Smooth muscle cell (in vitro differentiated cells): ENCODE data around the gene MCL1. TPM values are rescaled to one million over a fixed set of nuclear protein-coding genes. Genes with fewer than 3 reads are reported as not detected.

Experiments used
- DNase-seq: peaks from one replicate; lab custom pipeline; 2025; ENCODE audit not compliant: unreplicated experiment; lab: John Stamatoyannopoulos, UW
- H2AFZ ChIP-seq: fragments of 200-600 bp; sonication (generic); 2 replicates; pipeline ENCODE4 v1.6.0; 2016; ENCODE audit warnings: antibody characterized with exemption, low read depth, mild to moderate bottlenecking
- H3F3A ChIP-seq: fragments of 200-600 bp; sonication (generic); 2 replicates; pipeline ENCODE4 v1.6.0; 2017; ENCODE audit warnings: antibody characterized with exemption, low read depth
- H3K27ac ChIP-seq: fragments of 200-600 bp; sonication (generic); 2 replicates; pipeline ENCODE4 v1.5.1; 2016; ENCODE audit warnings: low read depth, mild to moderate bottlenecking
- H3K27me3 ChIP-seq: fragments of 200-600 bp; sonication (generic); 2 replicates; pipeline ENCODE4 v1.6.1; 2016; ENCODE audit warnings: low read depth, mild to moderate bottlenecking
- H3K36me3 ChIP-seq: fragments of 200-600 bp; sonication (generic); 2 replicates; pipeline ENCODE4 v1.5.1; 2016; ENCODE audit warnings: low read depth
- H3K4me1 ChIP-seq: fragments of 200-600 bp; sonication (generic); 2 replicates; pipeline ENCODE4 v1.5.1; 2016; ENCODE audit warnings: low read depth
- H3K4me2 ChIP-seq: fragments of 200-600 bp; sonication (generic); 2 replicates; pipeline ENCODE4 v1.6.0; 2016; ENCODE audit warnings: mild to moderate bottlenecking
- H3K4me3 ChIP-seq: fragments of 200-600 bp; sonication (generic); 2 replicates; pipeline ENCODE4 v1.5.1; 2016; ENCODE audit warnings: mild to moderate bottlenecking
- H3K79me2 ChIP-seq: fragments of 200-600 bp; sonication (generic); 2 replicates; pipeline ENCODE4 v1.6.0; 2016; ENCODE audit warnings: low read depth, mild to moderate bottlenecking
- H3K9ac ChIP-seq: fragments of 200-600 bp; sonication (generic); 2 replicates; pipeline ENCODE4 v1.6.0; 2016; ENCODE audit warnings: low read depth
- H3K9me3 ChIP-seq: fragments of 200-600 bp; sonication (generic); replicated peaks from 2 replicates; pipeline ENCODE4 v1.5.1; 2016; ENCODE audit warnings: low read depth
- H4K20me1 ChIP-seq: fragments of 200-600 bp; sonication (generic); 2 replicates; pipeline ENCODE4 v1.6.0; 2016; ENCODE audit warnings: low read depth
- CTCF ChIP-seq: fragments of 200-600 bp; sonication (generic); IDR thresholded peaks from 2 replicates; pipeline ENCODE4 v1.5.1; 2017; ENCODE audit warnings: borderline replicate concordance, mild to moderate bottlenecking, antibody characterized with exemption; ENCODE audit not compliant: insufficient read depth, poor library complexity, severe bottlenecking
- WGBS: methylation state at CpG from one replicate; pipeline ENCODE4 v1.1.7; 2016; ENCODE audit warnings: low lambda C conversion rate; 5-methylcytosine and 5-hydroxymethylcytosine counted together
- polyA plus RNA-seq: library from polyadenylated mRNA; unstranded; fragments of >200 nt; fragmentation: Nextera tagmentation; extraction: Ambion mirVana; gene quantifications from 2 replicates; pipeline ENCODE4 v1.2.1, GENCODE V29; 2016
- total RNA-seq: library from RNA; depleted of rRNA; stranded (reverse); fragments of >200 nt; gene quantifications from 2 replicates; pipeline ENCODE4 v1.2.3, GENCODE V29; 2014

The MCL1 gene
- total and polyA plus RNA-seq, 2 experiments from 2014 or later = 224 to 519 TPM

- Histone ChIP-seq H3K9me3 (no peaks in the 10 kb centered on the region), H3K36me3 (no peaks in the 10 kb centered on the region), H3K79me2 (no peaks in the 10 kb centered on the region), H3K4me2 (no peak overlapping the region), H3K4me3 (no peak overlapping the region), H3F3A (peaks cover 29% of the 10 kb centered on the region), H4K20me1 (no peaks in the 10 kb centered on the region), H3K27ac (no peak overlapping the region), H3K9ac (no peak overlapping the region), H3K27me3 (no peaks in the 10 kb centered on the region), H3K4me1 (peaks cover 7% of the 10 kb centered on the region), H2AFZ (no peak overlapping the region)
- WGBS = 95% methylated on average over 7 of the region's 8 CpGs
- no peak for TF ChIP-seq CTCF
- DNase-seq = no peak
Observed at GRCh38 chr1:150554086-150554452, 25.3 kb downstream of the MCL1 start.

DNA sequence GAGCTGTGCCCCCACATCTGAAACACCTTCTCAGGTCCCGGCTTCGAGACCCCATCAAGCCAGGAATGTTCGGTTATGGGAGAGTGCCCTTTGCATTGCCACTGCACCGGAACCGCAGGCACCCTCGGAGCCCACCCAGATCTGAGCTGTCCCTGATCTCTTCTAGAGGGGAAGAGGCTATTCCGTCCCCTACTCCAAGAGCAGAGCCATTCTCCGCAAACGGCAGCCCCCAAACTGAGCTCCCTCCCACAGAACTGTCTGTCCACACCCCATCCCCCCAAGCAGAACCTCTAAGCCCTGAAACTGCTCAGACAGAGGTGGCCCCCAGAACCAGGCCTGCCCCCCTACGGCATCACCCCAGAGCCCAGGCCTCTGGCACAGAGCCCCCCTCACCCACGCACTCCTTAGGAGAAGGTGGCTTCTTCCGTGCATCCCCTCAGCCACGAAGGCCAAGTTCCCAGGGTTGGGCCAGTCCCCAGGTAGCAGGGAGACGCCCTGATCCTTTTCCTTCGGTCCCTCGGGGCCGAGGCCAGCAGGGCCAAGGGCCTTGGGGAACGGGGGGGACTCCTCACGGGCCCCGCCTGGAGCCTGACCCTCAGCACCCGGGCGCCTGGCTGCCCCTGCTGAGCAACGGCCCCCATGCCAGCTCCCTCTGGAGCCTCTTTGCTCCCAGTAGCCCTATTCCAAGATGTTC is 25.9 kb downstream of the MCL1 start:
- Histone ChIP-seq H4K20me1 (no peaks in the 10 kb centered on the region), H2AFZ (no peak overlapping the region), H3K9ac (no peak overlapping the region), H3K4me1 (peaks cover 7% of the 10 kb centered on the region), H3K27ac (peak overlapping the region; percentile 83), H3K79me2 (no peaks in the 10 kb centered on the region), H3F3A (peaks cover 29% of the 10 kb centered on the region), H3K4me2 (no peak overlapping the region), H3K36me3 (no peaks in the 10 kb centered on the region), H3K4me3 (no peak overlapping the region), H3K27me3 (no peaks in the 10 kb centered on the region), H3K9me3 (no peaks in the 10 kb centered on the region)
- no peak for TF ChIP-seq CTCF
- 97% methylated on average over 20 of the region's 23 CpGs for WGBS
- DNase-seq = no peak

DNA sequence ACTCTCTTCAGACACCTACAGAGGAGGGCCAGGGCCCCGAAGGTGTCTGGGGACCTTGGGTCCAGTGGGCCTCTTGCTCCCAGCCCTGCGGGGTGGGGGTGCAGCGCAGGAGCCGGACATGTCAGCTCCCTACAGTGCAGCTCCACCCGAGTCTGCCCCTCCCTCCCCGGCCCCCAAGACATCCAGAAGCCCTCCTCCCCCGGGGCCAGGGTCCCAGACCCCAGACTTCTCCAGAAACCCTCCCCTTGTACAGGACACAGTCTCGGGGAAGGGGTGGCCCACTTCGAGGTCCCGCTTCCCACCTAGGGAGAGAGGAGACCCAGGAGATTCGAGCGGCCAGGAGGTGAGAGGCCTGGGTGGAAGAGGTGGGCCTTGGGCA is 26.5 kb downstream of the MCL1 start:
- Histone ChIP-seq H2AFZ (no peak overlapping the region), H3K9ac (no peak overlapping the region), H3K36me3 (no peaks in the 10 kb centered on the region), H3K27ac (peak overlapping the region; percentile 83), H4K20me1 (no peaks in the 10 kb centered on the region), H3K4me3 (no peak overlapping the region), H3F3A (peaks cover 29% of the 10 kb centered on the region), H3K9me3 (no peaks in the 10 kb centered on the region), H3K4me2 (peak overlapping the region; percentile 78), H3K4me1 (peaks cover 7% of the 10 kb centered on the region), H3K79me2 (no peaks in the 10 kb centered on the region), H3K27me3 (no peaks in the 10 kb centered on the region)
- no peak for TF ChIP-seq CTCF
- WGBS = 95% methylated on average over 10 of the region's 12 CpGs
- DNase-seq = no peak
